GM23338 (cell line): ENCODE results near the gene NF1. TPM values are rescaled to one million over a fixed set of nuclear protein-coding genes. Genes with fewer than 3 reads are reported as not detected.

ENCODE experiments used
- ATAC-seq: fragments of 200-7000 bp; cut with Tn5 transposase; 3 replicates; pipeline ENCODE4 v1.9.1; 2020
- DNase-seq: peaks from one replicate; pipeline ENCODE4 v3.0.0-alpha.2; 2015; ENCODE audit warnings: low spot score
- H2AFZ ChIP-seq: fragments of 200-600 bp; sonication (generic); 2 replicates; pipeline ENCODE4 v1.8.0; 2016; ENCODE audit warnings: antibody characterized with exemption, mild to moderate bottlenecking, moderate library complexity
- H3F3A ChIP-seq: fragments of 200-600 bp; sonication (generic); replicated peaks from 2 replicates; pipeline ENCODE4 v1.8.0; 2017; ENCODE audit warnings: antibody characterized with exemption, mixed run types, low read depth
- H3K27ac ChIP-seq: fragments of 200-600 bp; sonication (generic); 2 replicates; pipeline ENCODE4 v1.6.1; 2016; ENCODE audit warnings: low read depth
- H3K27me3 ChIP-seq: fragments of 200-600 bp; sonication (generic); 2 replicates; pipeline ENCODE4 v1.8.0; 2016; ENCODE audit warnings: mild to moderate bottlenecking, mixed run types, moderate library complexity; ENCODE audit not compliant: insufficient read depth
- H3K36me3 ChIP-seq: fragments of 200-600 bp; sonication (generic); 2 replicates; pipeline ENCODE4 v1.8.0; 2016; ENCODE audit warnings: mild to moderate bottlenecking; ENCODE audit not compliant: insufficient read depth
- H3K4me1 ChIP-seq: fragments of 200-600 bp; sonication (generic); 2 replicates; pipeline ENCODE4 v1.8.0; 2016; ENCODE audit warnings: mild to moderate bottlenecking, moderate library complexity; ENCODE audit not compliant: insufficient read depth
- H3K4me2 ChIP-seq: fragments of 200-600 bp; sonication (generic); 2 replicates; pipeline ENCODE4 v1.7.1; 2017; ENCODE audit warnings: mixed run types
- H3K4me3 ChIP-seq: fragments of 200-600 bp; sonication (generic); 2 replicates; pipeline ENCODE4 v1.6.1; 2016; ENCODE audit warnings: mixed run types
- H3K79me2 ChIP-seq: fragments of 200-600 bp; sonication (generic); replicated peaks from 2 replicates; pipeline ENCODE4 v1.8.0; 2017; ENCODE audit warnings: mild to moderate bottlenecking; ENCODE audit not compliant: insufficient read depth
- H3K9me2 ChIP-seq: fragments of 200-600 bp; sonication (generic); 2 replicates; pipeline ENCODE4 v1.8.0; 2017; ENCODE audit not compliant: insufficient read depth
- H4K20me1 ChIP-seq: fragments of 200-600 bp; sonication (generic); replicated peaks from 2 replicates; pipeline ENCODE4 v1.8.0; 2017; ENCODE audit warnings: mild to moderate bottlenecking; ENCODE audit not compliant: insufficient read depth
- H3K27ac Mint-ChIP-seq: 2 replicates; pipeline ENCODE4 v1.8.0; 2020; ENCODE audit warnings: inconsistent platforms, mild to moderate bottlenecking, moderate library complexity, mixed read lengths
- H3K27me3 Mint-ChIP-seq: 3 replicates; pipeline ENCODE4 v1.8.0; 2022; ENCODE audit warnings: low read depth, mild to moderate bottlenecking, moderate library complexity, mixed read lengths, inconsistent platforms; ENCODE audit not compliant: insufficient read depth, poor library complexity
- H3K36me3 Mint-ChIP-seq: 3 replicates; pipeline ENCODE4 v1.8.0; 2021; ENCODE audit warnings: low read depth, mild to moderate bottlenecking, inconsistent platforms, moderate library complexity, mixed read lengths
- H3K4me1 Mint-ChIP-seq: 3 replicates; pipeline ENCODE4 v1.8.0; 2020; ENCODE audit warnings: mild to moderate bottlenecking, inconsistent platforms, mixed read lengths
- H3K4me3 Mint-ChIP-seq: 3 replicates; pipeline ENCODE4 v1.8.0; 2021; ENCODE audit warnings: moderate library complexity, mild to moderate bottlenecking, inconsistent platforms, mixed read lengths
- H3K9me3 Mint-ChIP-seq: 3 replicates; pipeline ENCODE4 v1.8.0; 2020; ENCODE audit warnings: moderate library complexity, mild to moderate bottlenecking, inconsistent platforms, mixed read lengths
- CREB1 ChIP-seq: fragments of 250-450 bp; sonication (Bioruptor Pico); IDR thresholded peaks from 2 replicates; pipeline ENCODE4 v1.5.0; 2020; ENCODE audit warnings: low read depth, mild to moderate bottlenecking, moderate library complexity
- EZH2phosphoT487 ChIP-seq: fragments of 200-600 bp; sonication (generic); IDR thresholded peaks from one replicate; pipeline ENCODE4 v1.8.1; 2018; ENCODE audit warnings: antibody characterized with exemption; ENCODE audit not compliant: unreplicated experiment
- JUNB ChIP-seq: IDR thresholded peaks from one replicate; pipeline ENCODE4 v1.6.1; 2016; ENCODE audit warnings: antibody characterized with exemption; ENCODE audit not compliant: unreplicated experiment
- POLR2AphosphoS5 ChIP-seq: IDR thresholded peaks from 2 replicates; pipeline ENCODE4 v1.6.1; 2016; ENCODE audit warnings: antibody characterized with exemption, low read depth
- ZNF114 ChIP-seq: fragments of 250-450 bp; sonication (Bioruptor Pico); IDR thresholded peaks from 2 replicates; pipeline ENCODE4 v1.5.0; 2020; ENCODE audit warnings: mild to moderate bottlenecking, moderate library complexity
- polyA plus RNA-seq: library from polyadenylated mRNA; unstranded; fragments of >200 nt; fragmentation: Nextera tagmentation; extraction: Ambion mirVana; gene quantifications from 2 replicates; pipeline ENCODE4 v1.2.1, GENCODE V29; 2016
- total RNA-seq: library from RNA; depleted of rRNA; stranded (reverse); fragments of >200 nt; shearing (Covaris generic); gene quantifications from 2 replicates; pipeline ENCODE4 v1.2.3, GENCODE V29; 2014
- TF ChIP-seq, protein P1 (sequence below): fragments of 250-450 bp; sonication (Bioruptor Pico); IDR thresholded peaks from 2 replicates; pipeline ENCODE4 v1.5.0; 2020; ENCODE audit warnings: mild to moderate bottlenecking, moderate library complexity
- TF ChIP-seq, protein P2 (sequence below), 2 experiments: fragments of 200-600 bp in 1 of 2; sonication (generic) in 1 of 2; conservative IDR thresholded peaks; 2 replicates each; pipeline versions ENCODE4 v1.5.1 to v1.6.1; 2016 to 2017; ENCODE audit warnings: antibody characterized with exemption in 2 of 2, low read depth in 2 of 2, mild to moderate bottlenecking in 2 of 2, moderate library complexity in 1 of 2
- TF ChIP-seq, protein P3 (sequence below): IDR thresholded peaks from 2 replicates; pipeline ENCODE4 v1.6.1; 2016; ENCODE audit warnings: antibody characterized with exemption

NF1 gene
- total and polyA plus RNA-seq, 2 experiments from 2014 or later, result 16.3 to 49.7 TPM

DNA sequence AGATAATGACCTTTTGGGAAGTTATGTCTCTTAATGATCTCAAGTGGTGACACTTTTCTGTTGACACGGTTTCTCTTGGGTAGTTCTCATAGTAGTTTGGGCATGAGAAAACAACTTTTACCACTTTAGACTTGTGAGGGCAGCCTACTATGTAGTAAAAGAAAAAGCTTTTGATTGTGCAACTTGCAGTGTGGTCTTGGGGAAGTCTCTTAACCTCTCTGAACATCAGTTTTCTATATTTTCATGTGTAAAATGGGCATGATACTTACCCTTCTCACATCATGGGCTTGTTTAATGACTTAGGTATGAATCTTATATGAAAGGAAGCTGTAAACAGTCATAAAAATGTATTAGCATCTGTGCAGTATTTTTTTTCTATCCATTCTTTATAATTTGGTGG, 11.2 kb downstream of the NF1 start:
- H3K4me1 Mint-ChIP-seq, result peaks cover 21% of the 10 kb centered on the region
- ATAC-seq, result no peak
- 0 out of 2 replicates have a peak, but pooled peaks cover 4% of the 10 kb centered on the region for H4K20me1 ChIP-seq

More for the DNA sequence above, 11.2 kb downstream of the NF1 start:
- Histone ChIP-seq H3K27ac (no peak overlapping the region), H3K36me3 (no peaks in the 10 kb centered on the region), H3K27me3 (no peaks in the 10 kb centered on the region), H3F3A (no peaks in the 10 kb centered on the region), H3K4me3 (no peak overlapping the region), H3K4me1 (peaks cover 12% of the 10 kb centered on the region; the same call in 1 of the 2 replicates), H2AFZ (no peak overlapping the region), H3K79me2 (peaks cover 84% of the 10 kb centered on the region), H3K4me2 (no peak overlapping the region), H3K9me2 (no peaks in the 10 kb centered on the region)
- H3K9me3 Mint-ChIP-seq, result no peaks in the 10 kb centered on the region
- no peak overlapping the region for H3K4me3 Mint-ChIP-seq
- no peak for DNase-seq
- no peaks in the 10 kb centered on the region for H3K36me3 Mint-ChIP-seq
- TF ChIP-seq, protein P1, sequence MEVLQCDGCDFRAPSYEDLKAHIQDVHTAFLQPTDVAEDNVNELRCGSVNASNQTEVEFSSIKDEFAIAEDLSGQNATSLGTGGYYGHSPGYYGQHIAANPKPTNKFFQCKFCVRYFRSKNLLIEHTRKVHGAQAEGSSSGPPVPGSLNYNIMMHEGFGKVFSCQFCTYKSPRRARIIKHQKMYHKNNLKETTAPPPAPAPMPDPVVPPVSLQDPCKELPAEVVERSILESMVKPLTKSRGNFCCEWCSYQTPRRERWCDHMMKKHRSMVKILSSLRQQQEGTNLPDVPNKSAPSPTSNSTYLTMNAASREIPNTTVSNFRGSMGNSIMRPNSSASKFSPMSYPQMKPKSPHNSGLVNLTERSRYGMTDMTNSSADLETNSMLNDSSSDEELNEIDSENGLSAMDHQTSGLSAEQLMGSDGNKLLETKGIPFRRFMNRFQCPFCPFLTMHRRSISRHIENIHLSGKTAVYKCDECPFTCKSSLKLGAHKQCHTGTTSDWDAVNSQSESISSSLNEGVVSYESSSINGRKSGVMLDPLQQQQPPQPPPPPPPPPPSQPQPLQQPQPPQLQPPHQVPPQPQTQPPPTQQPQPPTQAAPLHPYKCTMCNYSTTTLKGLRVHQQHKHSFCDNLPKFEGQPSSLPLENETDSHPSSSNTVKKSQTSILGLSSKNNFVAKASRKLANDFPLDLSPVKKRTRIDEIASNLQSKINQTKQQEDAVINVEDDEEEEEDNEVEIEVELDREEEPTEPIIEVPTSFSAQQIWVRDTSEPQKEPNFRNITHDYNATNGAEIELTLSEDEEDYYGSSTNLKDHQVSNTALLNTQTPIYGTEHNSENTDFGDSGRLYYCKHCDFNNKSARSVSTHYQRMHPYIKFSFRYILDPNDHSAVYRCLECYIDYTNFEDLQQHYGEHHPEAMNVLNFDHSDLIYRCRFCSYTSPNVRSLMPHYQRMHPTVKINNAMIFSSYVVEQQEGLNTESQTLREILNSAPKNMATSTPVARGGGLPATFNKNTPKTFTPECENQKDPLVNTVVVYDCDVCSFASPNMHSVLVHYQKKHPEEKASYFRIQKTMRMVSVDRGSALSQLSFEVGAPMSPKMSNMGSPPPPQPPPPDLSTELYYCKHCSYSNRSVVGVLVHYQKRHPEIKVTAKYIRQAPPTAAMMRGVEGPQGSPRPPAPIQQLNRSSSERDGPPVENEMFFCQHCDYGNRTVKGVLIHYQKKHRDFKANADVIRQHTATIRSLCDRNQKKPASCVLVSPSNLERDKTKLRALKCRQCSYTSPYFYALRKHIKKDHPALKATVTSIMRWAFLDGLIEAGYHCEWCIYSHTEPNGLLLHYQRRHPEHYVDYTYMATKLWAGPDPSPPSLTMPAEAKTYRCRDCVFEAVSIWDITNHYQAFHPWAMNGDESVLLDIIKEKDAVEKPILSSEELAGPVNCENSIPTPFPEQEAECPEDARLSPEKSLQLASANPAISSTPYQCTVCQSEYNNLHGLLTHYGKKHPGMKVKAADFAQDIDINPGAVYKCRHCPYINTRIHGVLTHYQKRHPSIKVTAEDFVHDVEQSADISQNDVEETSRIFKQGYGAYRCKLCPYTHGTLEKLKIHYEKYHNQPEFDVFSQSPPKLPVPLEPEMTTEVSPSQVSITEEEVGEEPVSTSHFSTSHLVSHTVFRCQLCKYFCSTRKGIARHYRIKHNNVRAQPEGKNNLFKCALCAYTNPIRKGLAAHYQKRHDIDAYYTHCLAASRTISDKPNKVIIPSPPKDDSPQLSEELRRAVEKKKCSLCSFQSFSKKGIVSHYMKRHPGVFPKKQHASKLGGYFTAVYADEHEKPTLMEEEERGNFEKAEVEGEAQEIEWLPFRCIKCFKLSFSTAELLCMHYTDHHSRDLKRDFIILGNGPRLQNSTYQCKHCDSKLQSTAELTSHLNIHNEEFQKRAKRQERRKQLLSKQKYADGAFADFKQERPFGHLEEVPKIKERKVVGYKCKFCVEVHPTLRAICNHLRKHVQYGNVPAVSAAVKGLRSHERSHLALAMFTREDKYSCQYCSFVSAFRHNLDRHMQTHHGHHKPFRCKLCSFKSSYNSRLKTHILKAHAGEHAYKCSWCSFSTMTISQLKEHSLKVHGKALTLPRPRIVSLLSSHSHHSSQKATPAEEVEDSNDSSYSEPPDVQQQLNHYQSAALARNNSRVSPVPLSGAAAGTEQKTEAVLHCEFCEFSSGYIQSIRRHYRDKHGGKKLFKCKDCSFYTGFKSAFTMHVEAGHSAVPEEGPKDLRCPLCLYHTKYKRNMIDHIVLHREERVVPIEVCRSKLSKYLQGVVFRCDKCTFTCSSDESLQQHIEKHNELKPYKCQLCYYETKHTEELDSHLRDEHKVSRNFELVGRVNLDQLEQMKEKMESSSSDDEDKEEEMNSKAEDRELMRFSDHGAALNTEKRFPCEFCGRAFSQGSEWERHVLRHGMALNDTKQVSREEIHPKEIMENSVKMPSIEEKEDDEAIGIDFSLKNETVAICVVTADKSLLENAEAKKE (CRISPR knock-in tag), result no peak
- TF ChIP-seq CREB1 (CRISPR knock-in tag) (no peak), EZH2phosphoT487 (no peak), POLR2AphosphoS5 (no peak), JUNB (no peak), ZNF114 (CRISPR knock-in tag) (no peak)
- TF ChIP-seq, protein P2, sequence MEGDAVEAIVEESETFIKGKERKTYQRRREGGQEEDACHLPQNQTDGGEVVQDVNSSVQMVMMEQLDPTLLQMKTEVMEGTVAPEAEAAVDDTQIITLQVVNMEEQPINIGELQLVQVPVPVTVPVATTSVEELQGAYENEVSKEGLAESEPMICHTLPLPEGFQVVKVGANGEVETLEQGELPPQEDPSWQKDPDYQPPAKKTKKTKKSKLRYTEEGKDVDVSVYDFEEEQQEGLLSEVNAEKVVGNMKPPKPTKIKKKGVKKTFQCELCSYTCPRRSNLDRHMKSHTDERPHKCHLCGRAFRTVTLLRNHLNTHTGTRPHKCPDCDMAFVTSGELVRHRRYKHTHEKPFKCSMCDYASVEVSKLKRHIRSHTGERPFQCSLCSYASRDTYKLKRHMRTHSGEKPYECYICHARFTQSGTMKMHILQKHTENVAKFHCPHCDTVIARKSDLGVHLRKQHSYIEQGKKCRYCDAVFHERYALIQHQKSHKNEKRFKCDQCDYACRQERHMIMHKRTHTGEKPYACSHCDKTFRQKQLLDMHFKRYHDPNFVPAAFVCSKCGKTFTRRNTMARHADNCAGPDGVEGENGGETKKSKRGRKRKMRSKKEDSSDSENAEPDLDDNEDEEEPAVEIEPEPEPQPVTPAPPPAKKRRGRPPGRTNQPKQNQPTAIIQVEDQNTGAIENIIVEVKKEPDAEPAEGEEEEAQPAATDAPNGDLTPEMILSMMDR (conservative IDR thresholded peaks at IDR 0.05; ENCODE audit: low read depth in 2 of 2), result no peak
- TF ChIP-seq, protein P3, sequence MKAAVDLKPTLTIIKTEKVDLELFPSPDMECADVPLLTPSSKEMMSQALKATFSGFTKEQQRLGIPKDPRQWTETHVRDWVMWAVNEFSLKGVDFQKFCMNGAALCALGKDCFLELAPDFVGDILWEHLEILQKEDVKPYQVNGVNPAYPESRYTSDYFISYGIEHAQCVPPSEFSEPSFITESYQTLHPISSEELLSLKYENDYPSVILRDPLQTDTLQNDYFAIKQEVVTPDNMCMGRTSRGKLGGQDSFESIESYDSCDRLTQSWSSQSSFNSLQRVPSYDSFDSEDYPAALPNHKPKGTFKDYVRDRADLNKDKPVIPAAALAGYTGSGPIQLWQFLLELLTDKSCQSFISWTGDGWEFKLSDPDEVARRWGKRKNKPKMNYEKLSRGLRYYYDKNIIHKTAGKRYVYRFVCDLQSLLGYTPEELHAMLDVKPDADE, result no peak
- H3K27ac Mint-ChIP-seq, result no peak overlapping the region
- no peaks in the 10 kb centered on the region for H3K27me3 Mint-ChIP-seq
